GM23338 (cell line): ENCODE results near the gene FILIP1. TPM values are rescaled to one million over a fixed set of nuclear protein-coding genes. Genes with fewer than 3 reads are reported as not detected.

Experiments
- ATAC-seq: fragments of 200-7000 bp; cut with Tn5 transposase; 3 replicates; pipeline ENCODE4 v1.9.1; 2020
- DNase-seq: peaks from one replicate; pipeline ENCODE4 v3.0.0-alpha.2; 2015; ENCODE audit warnings: low spot score
- H2AFZ ChIP-seq: fragments of 200-600 bp; sonication (generic); 2 replicates; pipeline ENCODE4 v1.8.0; 2016; ENCODE audit warnings: antibody characterized with exemption, mild to moderate bottlenecking, moderate library complexity
- H3F3A ChIP-seq: fragments of 200-600 bp; sonication (generic); replicated peaks from 2 replicates; pipeline ENCODE4 v1.8.0; 2017; ENCODE audit warnings: antibody characterized with exemption, mixed run types, low read depth
- H3K27ac ChIP-seq: fragments of 200-600 bp; sonication (generic); 2 replicates; pipeline ENCODE4 v1.6.1; 2016; ENCODE audit warnings: low read depth
- H3K27me3 ChIP-seq: fragments of 200-600 bp; sonication (generic); 2 replicates; pipeline ENCODE4 v1.8.0; 2016; ENCODE audit warnings: mild to moderate bottlenecking, mixed run types, moderate library complexity; ENCODE audit not compliant: insufficient read depth
- H3K36me3 ChIP-seq: fragments of 200-600 bp; sonication (generic); 2 replicates; pipeline ENCODE4 v1.8.0; 2016; ENCODE audit warnings: mild to moderate bottlenecking; ENCODE audit not compliant: insufficient read depth
- H3K4me1 ChIP-seq: fragments of 200-600 bp; sonication (generic); 2 replicates; pipeline ENCODE4 v1.8.0; 2016; ENCODE audit warnings: mild to moderate bottlenecking, moderate library complexity; ENCODE audit not compliant: insufficient read depth
- H3K4me2 ChIP-seq: fragments of 200-600 bp; sonication (generic); 2 replicates; pipeline ENCODE4 v1.7.1; 2017; ENCODE audit warnings: mixed run types
- H3K4me3 ChIP-seq: fragments of 200-600 bp; sonication (generic); 2 replicates; pipeline ENCODE4 v1.6.1; 2016; ENCODE audit warnings: mixed run types
- H3K79me2 ChIP-seq: fragments of 200-600 bp; sonication (generic); replicated peaks from 2 replicates; pipeline ENCODE4 v1.8.0; 2017; ENCODE audit warnings: mild to moderate bottlenecking; ENCODE audit not compliant: insufficient read depth
- H3K9me2 ChIP-seq: fragments of 200-600 bp; sonication (generic); 2 replicates; pipeline ENCODE4 v1.8.0; 2017; ENCODE audit not compliant: insufficient read depth
- H4K20me1 ChIP-seq: fragments of 200-600 bp; sonication (generic); replicated peaks from 2 replicates; pipeline ENCODE4 v1.8.0; 2017; ENCODE audit warnings: mild to moderate bottlenecking; ENCODE audit not compliant: insufficient read depth
- H3K27ac Mint-ChIP-seq: 2 replicates; pipeline ENCODE4 v1.8.0; 2020; ENCODE audit warnings: inconsistent platforms, mild to moderate bottlenecking, moderate library complexity, mixed read lengths
- H3K27me3 Mint-ChIP-seq: 3 replicates; pipeline ENCODE4 v1.8.0; 2022; ENCODE audit warnings: low read depth, mild to moderate bottlenecking, moderate library complexity, mixed read lengths, inconsistent platforms; ENCODE audit not compliant: insufficient read depth, poor library complexity
- H3K36me3 Mint-ChIP-seq: 3 replicates; pipeline ENCODE4 v1.8.0; 2021; ENCODE audit warnings: low read depth, mild to moderate bottlenecking, inconsistent platforms, moderate library complexity, mixed read lengths
- H3K4me1 Mint-ChIP-seq: 3 replicates; pipeline ENCODE4 v1.8.0; 2020; ENCODE audit warnings: mild to moderate bottlenecking, inconsistent platforms, mixed read lengths
- H3K4me3 Mint-ChIP-seq: 3 replicates; pipeline ENCODE4 v1.8.0; 2021; ENCODE audit warnings: moderate library complexity, mild to moderate bottlenecking, inconsistent platforms, mixed read lengths
- H3K9me3 Mint-ChIP-seq: 3 replicates; pipeline ENCODE4 v1.8.0; 2020; ENCODE audit warnings: moderate library complexity, mild to moderate bottlenecking, inconsistent platforms, mixed read lengths
- CREB1 ChIP-seq: fragments of 250-450 bp; sonication (Bioruptor Pico); IDR thresholded peaks from 2 replicates; pipeline ENCODE4 v1.5.0; 2020; ENCODE audit warnings: low read depth, mild to moderate bottlenecking, moderate library complexity
- EZH2phosphoT487 ChIP-seq: fragments of 200-600 bp; sonication (generic); IDR thresholded peaks from one replicate; pipeline ENCODE4 v1.8.1; 2018; ENCODE audit warnings: antibody characterized with exemption; ENCODE audit not compliant: unreplicated experiment
- JUNB ChIP-seq: IDR thresholded peaks from one replicate; pipeline ENCODE4 v1.6.1; 2016; ENCODE audit warnings: antibody characterized with exemption; ENCODE audit not compliant: unreplicated experiment
- NANOG ChIP-seq: IDR thresholded peaks from 2 replicates; pipeline ENCODE4 v1.6.1; 2016; ENCODE audit warnings: antibody characterized with exemption, borderline replicate concordance
- POLR2AphosphoS5 ChIP-seq: IDR thresholded peaks from 2 replicates; pipeline ENCODE4 v1.6.1; 2016; ENCODE audit warnings: antibody characterized with exemption, low read depth
- polyA plus RNA-seq: library from polyadenylated mRNA; unstranded; fragments of >200 nt; fragmentation: Nextera tagmentation; extraction: Ambion mirVana; gene quantifications from 2 replicates; pipeline ENCODE4 v1.2.1, GENCODE V29; 2016
- total RNA-seq: library from RNA; depleted of rRNA; stranded (reverse); fragments of >200 nt; shearing (Covaris generic); gene quantifications from 2 replicates; pipeline ENCODE4 v1.2.3, GENCODE V29; 2014
- TF ChIP-seq, protein P1 (sequence below): fragments of 250-450 bp; sonication (Bioruptor Pico); IDR thresholded peaks from 2 replicates; pipeline ENCODE4 v1.5.0; 2020; ENCODE audit warnings: mild to moderate bottlenecking, moderate library complexity
- TF ChIP-seq, protein P2 (sequence below), 2 experiments: fragments of 200-600 bp in 1 of 2; sonication (generic) in 1 of 2; conservative IDR thresholded peaks; 2 replicates each; pipeline versions ENCODE4 v1.5.1 to v1.6.1; 2016 to 2017; ENCODE audit warnings: antibody characterized with exemption in 2 of 2, low read depth in 2 of 2, mild to moderate bottlenecking in 2 of 2, moderate library complexity in 1 of 2
- TF ChIP-seq, protein P3 (sequence below): IDR thresholded peaks from one replicate; pipeline ENCODE4 v1.6.1; 2018; ENCODE audit warnings: antibody characterized with exemption; ENCODE audit not compliant: unreplicated experiment

Gene FILIP1
- total and polyA plus RNA-seq, 2 experiments from 2014 or later: 3.7 to 6.4 TPM

GRCh38 chr6:75377386-75377785, 116.2 kb downstream of the FILIP1 start:
- H3K27ac Mint-ChIP-seq: no peak overlapping the region

DNA sequence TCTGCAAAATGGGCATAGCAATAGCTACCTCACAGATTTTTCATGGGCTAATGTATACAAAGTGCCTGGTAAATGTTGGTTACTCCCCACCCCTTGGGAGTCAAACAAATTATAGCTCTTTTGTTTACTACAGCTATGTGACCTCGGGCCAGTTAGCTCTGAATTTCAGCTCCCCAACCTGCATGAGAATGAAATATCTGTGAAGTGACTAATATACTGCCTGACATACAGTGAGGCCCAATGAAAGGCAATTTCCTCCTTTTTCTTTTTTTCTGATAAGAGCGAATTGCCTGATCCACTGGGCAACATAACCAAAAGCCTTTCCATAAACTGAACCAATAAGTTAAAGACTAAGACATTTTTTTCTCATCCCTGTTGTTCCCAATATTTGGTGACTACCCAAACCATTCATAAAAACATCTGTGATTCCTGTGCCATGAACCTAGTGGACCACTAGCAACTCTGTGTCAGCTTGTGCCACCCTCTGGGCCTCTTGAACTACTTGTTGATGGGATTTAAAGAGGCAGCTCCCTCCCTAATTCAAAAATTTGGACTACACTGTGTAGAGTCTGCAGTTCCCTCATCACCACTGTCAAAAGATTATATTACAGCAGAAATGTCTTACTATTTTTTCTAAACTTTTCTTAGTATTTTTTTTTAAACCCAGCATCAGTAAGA, 117.1 kb downstream of the FILIP1 start:
- Mint-ChIP-seq H3K4me1 (peaks cover 29% of the 10 kb centered on the region), H3K36me3 (no peaks in the 10 kb centered on the region), H3K4me3 (no peak overlapping the region), H3K27ac (peak overlapping the region; percentile 48; the same call in 1 of the 2 replicates), H3K27me3 (no peaks in the 10 kb centered on the region), H3K9me3 (no peaks in the 10 kb centered on the region)
- no peaks in the 10 kb centered on the region for H4K20me1 ChIP-seq
- ATAC-seq (no peak; the same call in 2 of the 3 replicates), DNase-seq (no peak)
- no peak overlapping the region for H3K27ac ChIP-seq
- peak overlapping the region; percentile 15 for H3K4me2 ChIP-seq
- H3K36me3 ChIP-seq: no peaks in the 10 kb centered on the region
- H2AFZ ChIP-seq: peak overlapping the region; percentile 24; the same call in 1 of the 2 replicates
- H3K9me2 ChIP-seq: no peaks in the 10 kb centered on the region
- H3K79me2 ChIP-seq: no peaks in the 10 kb centered on the region
- no peak overlapping the region for H3K4me3 ChIP-seq
- H3K27me3 ChIP-seq: no peaks in the 10 kb centered on the region
- no peaks in the 10 kb centered on the region for H3F3A ChIP-seq
- H3K4me1 ChIP-seq: peaks cover 33% of the 10 kb centered on the region
- TF ChIP-seq, protein P1, sequence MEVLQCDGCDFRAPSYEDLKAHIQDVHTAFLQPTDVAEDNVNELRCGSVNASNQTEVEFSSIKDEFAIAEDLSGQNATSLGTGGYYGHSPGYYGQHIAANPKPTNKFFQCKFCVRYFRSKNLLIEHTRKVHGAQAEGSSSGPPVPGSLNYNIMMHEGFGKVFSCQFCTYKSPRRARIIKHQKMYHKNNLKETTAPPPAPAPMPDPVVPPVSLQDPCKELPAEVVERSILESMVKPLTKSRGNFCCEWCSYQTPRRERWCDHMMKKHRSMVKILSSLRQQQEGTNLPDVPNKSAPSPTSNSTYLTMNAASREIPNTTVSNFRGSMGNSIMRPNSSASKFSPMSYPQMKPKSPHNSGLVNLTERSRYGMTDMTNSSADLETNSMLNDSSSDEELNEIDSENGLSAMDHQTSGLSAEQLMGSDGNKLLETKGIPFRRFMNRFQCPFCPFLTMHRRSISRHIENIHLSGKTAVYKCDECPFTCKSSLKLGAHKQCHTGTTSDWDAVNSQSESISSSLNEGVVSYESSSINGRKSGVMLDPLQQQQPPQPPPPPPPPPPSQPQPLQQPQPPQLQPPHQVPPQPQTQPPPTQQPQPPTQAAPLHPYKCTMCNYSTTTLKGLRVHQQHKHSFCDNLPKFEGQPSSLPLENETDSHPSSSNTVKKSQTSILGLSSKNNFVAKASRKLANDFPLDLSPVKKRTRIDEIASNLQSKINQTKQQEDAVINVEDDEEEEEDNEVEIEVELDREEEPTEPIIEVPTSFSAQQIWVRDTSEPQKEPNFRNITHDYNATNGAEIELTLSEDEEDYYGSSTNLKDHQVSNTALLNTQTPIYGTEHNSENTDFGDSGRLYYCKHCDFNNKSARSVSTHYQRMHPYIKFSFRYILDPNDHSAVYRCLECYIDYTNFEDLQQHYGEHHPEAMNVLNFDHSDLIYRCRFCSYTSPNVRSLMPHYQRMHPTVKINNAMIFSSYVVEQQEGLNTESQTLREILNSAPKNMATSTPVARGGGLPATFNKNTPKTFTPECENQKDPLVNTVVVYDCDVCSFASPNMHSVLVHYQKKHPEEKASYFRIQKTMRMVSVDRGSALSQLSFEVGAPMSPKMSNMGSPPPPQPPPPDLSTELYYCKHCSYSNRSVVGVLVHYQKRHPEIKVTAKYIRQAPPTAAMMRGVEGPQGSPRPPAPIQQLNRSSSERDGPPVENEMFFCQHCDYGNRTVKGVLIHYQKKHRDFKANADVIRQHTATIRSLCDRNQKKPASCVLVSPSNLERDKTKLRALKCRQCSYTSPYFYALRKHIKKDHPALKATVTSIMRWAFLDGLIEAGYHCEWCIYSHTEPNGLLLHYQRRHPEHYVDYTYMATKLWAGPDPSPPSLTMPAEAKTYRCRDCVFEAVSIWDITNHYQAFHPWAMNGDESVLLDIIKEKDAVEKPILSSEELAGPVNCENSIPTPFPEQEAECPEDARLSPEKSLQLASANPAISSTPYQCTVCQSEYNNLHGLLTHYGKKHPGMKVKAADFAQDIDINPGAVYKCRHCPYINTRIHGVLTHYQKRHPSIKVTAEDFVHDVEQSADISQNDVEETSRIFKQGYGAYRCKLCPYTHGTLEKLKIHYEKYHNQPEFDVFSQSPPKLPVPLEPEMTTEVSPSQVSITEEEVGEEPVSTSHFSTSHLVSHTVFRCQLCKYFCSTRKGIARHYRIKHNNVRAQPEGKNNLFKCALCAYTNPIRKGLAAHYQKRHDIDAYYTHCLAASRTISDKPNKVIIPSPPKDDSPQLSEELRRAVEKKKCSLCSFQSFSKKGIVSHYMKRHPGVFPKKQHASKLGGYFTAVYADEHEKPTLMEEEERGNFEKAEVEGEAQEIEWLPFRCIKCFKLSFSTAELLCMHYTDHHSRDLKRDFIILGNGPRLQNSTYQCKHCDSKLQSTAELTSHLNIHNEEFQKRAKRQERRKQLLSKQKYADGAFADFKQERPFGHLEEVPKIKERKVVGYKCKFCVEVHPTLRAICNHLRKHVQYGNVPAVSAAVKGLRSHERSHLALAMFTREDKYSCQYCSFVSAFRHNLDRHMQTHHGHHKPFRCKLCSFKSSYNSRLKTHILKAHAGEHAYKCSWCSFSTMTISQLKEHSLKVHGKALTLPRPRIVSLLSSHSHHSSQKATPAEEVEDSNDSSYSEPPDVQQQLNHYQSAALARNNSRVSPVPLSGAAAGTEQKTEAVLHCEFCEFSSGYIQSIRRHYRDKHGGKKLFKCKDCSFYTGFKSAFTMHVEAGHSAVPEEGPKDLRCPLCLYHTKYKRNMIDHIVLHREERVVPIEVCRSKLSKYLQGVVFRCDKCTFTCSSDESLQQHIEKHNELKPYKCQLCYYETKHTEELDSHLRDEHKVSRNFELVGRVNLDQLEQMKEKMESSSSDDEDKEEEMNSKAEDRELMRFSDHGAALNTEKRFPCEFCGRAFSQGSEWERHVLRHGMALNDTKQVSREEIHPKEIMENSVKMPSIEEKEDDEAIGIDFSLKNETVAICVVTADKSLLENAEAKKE: no peak
- no peak for TF ChIP-seq JUNB
- TF ChIP-seq, protein P2, sequence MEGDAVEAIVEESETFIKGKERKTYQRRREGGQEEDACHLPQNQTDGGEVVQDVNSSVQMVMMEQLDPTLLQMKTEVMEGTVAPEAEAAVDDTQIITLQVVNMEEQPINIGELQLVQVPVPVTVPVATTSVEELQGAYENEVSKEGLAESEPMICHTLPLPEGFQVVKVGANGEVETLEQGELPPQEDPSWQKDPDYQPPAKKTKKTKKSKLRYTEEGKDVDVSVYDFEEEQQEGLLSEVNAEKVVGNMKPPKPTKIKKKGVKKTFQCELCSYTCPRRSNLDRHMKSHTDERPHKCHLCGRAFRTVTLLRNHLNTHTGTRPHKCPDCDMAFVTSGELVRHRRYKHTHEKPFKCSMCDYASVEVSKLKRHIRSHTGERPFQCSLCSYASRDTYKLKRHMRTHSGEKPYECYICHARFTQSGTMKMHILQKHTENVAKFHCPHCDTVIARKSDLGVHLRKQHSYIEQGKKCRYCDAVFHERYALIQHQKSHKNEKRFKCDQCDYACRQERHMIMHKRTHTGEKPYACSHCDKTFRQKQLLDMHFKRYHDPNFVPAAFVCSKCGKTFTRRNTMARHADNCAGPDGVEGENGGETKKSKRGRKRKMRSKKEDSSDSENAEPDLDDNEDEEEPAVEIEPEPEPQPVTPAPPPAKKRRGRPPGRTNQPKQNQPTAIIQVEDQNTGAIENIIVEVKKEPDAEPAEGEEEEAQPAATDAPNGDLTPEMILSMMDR (conservative IDR thresholded peaks at IDR 0.05; ENCODE audit: low read depth in 2 of 2): no peak
- TF ChIP-seq, protein P3, sequence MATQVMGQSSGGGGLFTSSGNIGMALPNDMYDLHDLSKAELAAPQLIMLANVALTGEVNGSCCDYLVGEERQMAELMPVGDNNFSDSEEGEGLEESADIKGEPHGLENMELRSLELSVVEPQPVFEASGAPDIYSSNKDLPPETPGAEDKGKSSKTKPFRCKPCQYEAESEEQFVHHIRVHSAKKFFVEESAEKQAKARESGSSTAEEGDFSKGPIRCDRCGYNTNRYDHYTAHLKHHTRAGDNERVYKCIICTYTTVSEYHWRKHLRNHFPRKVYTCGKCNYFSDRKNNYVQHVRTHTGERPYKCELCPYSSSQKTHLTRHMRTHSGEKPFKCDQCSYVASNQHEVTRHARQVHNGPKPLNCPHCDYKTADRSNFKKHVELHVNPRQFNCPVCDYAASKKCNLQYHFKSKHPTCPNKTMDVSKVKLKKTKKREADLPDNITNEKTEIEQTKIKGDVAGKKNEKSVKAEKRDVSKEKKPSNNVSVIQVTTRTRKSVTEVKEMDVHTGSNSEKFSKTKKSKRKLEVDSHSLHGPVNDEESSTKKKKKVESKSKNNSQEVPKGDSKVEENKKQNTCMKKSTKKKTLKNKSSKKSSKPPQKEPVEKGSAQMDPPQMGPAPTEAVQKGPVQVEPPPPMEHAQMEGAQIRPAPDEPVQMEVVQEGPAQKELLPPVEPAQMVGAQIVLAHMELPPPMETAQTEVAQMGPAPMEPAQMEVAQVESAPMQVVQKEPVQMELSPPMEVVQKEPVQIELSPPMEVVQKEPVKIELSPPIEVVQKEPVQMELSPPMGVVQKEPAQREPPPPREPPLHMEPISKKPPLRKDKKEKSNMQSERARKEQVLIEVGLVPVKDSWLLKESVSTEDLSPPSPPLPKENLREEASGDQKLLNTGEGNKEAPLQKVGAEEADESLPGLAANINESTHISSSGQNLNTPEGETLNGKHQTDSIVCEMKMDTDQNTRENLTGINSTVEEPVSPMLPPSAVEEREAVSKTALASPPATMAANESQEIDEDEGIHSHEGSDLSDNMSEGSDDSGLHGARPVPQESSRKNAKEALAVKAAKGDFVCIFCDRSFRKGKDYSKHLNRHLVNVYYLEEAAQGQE: no peak
- no peak for TF ChIP-seq EZH2phosphoT487
- TF ChIP-seq CREB1 (CRISPR knock-in tag): no peak
- no peak for TF ChIP-seq NANOG
- TF ChIP-seq POLR2AphosphoS5: no peak

More at GRCh38 chr6:75377386-75377785, 116.2 kb downstream of the FILIP1 start:
- no peaks in the 10 kb centered on the region for H4K20me1 ChIP-seq
- Mint-ChIP-seq H3K36me3 (no peaks in the 10 kb centered on the region), H3K4me1 (peaks cover 34% of the 10 kb centered on the region), H3K27me3 (no peaks in the 10 kb centered on the region), H3K9me3 (no peaks in the 10 kb centered on the region), H3K4me3 (no peak overlapping the region)
- H3K4me2 ChIP-seq: peak overlapping the region; percentile 15; the same call in 1 of the 2 replicates
- peak; percentile 42 for DNase-seq
- H3F3A ChIP-seq: no peaks in the 10 kb centered on the region
- TF ChIP-seq POLR2AphosphoS5 (no peak), NANOG (peak; percentile 11; the same call in 1 of the 2 replicates)
- H3K27ac ChIP-seq: no peak overlapping the region
- no peak overlapping the region for H2AFZ ChIP-seq
- peak; percentile 69 for ATAC-seq
- no peaks in the 10 kb centered on the region for H3K9me2 ChIP-seq
- no peaks in the 10 kb centered on the region for H3K79me2 ChIP-seq
- peaks cover 33% of the 10 kb centered on the region for H3K4me1 ChIP-seq
- no peaks in the 10 kb centered on the region for H3K36me3 ChIP-seq
- 0 out of 2 replicates have a peak overlapping the region, but pooled peaks have one; percentile 1 for H3K4me3 ChIP-seq
- no peaks in the 10 kb centered on the region for H3K27me3 ChIP-seq
